Endodermal cell (in vitro differentiated cells): ENCODE results near the gene PSMA2. TPM values are rescaled to one million over a fixed set of nuclear protein-coding genes. Genes with fewer than 3 reads are reported as not detected.
A peak's percentile ranks its signal among the peaks of the same experiment; 100 is the strongest.

Source experiments
- DNase-seq: peaks from one replicate; pipeline ENCODE4 v3.0.0-alpha.2; 2017
- H3K27ac ChIP-seq: 2 replicates; pipeline ENCODE4 v1.5.1; 2013; ENCODE audit warnings: mild to moderate bottlenecking, low read depth, low read length, moderate library complexity
- H3K27me3 ChIP-seq: 2 replicates; pipeline ENCODE4 v1.6.1; 2013; ENCODE audit warnings: mild to moderate bottlenecking, low read length, moderate library complexity; ENCODE audit not compliant: insufficient read depth, control insufficient read depth, poor library complexity, severe bottlenecking
- H3K36me3 ChIP-seq: 2 replicates; pipeline ENCODE4 v1.7.0; 2013; ENCODE audit warnings: mild to moderate bottlenecking, low read length, moderate library complexity; ENCODE audit not compliant: control insufficient read depth, insufficient read depth
- H3K4me1 ChIP-seq: one replicate; pipeline ENCODE4 v1.7.0; 2013; ENCODE audit warnings: low read length; ENCODE audit not compliant: control insufficient read depth, insufficient read depth
- H3K4me3 ChIP-seq: 2 replicates; pipeline ENCODE4 v1.5.1; 2013; ENCODE audit warnings: mild to moderate bottlenecking, low read length, moderate library complexity
- H3K9ac ChIP-seq: 2 replicates; pipeline ENCODE4 v1.6.1; 2013; ENCODE audit warnings: mild to moderate bottlenecking, low read length, moderate library complexity; ENCODE audit not compliant: poor library complexity, severe bottlenecking; ENCODE audit errors: extremely low read depth
- H3K9me3 ChIP-seq: 2 replicates; pipeline ENCODE4 v1.6.1; 2013; ENCODE audit warnings: mild to moderate bottlenecking, low read length, moderate library complexity; ENCODE audit not compliant: control insufficient read depth
- H3K27ac Mint-ChIP-seq: 2 replicates; pipeline ENCODE4 v1.8.0; 2020; ENCODE audit warnings: mixed read lengths
- H3K27me3 Mint-ChIP-seq: 2 replicates; pipeline ENCODE4 v1.8.0; 2021; ENCODE audit warnings: mild to moderate bottlenecking, mixed read lengths; ENCODE audit not compliant: insufficient read depth
- H3K36me3 Mint-ChIP-seq: 2 replicates; pipeline ENCODE4 v1.8.0; 2020; ENCODE audit warnings: low read depth, mixed read lengths
- H3K4me1 Mint-ChIP-seq: 2 replicates; pipeline ENCODE4 v1.8.0; 2020; ENCODE audit warnings: mixed read lengths
- H3K4me3 Mint-ChIP-seq: 2 replicates; pipeline ENCODE4 v1.8.0; 2020; ENCODE audit warnings: mild to moderate bottlenecking, moderate library complexity, mixed read lengths
- H3K9me3 Mint-ChIP-seq: 2 replicates; pipeline ENCODE4 v1.8.0; 2020; ENCODE audit warnings: mild to moderate bottlenecking, mixed read lengths
- CTCF ChIP-seq: fragments of 200-600 bp; sonication (generic); conservative IDR thresholded peaks from 2 replicates; pipeline ENCODE4 v1.5.0; 2021; ENCODE audit warnings: antibody characterized with exemption, mild to moderate bottlenecking
- WGBS, 2 experiments: methylation state at CpG; one replicate each; pipeline versions ENCODE4 v1.1.5 to v1.1.7; 2013; ENCODE audit warnings: missing lambda C conversion rate in 2 of 2, mixed read lengths in 1 of 2; ENCODE audit not compliant: insufficient coverage in 1 of 2, insufficient read length in 1 of 2; 5-methylcytosine and 5-hydroxymethylcytosine counted together
- total RNA-seq, 2 donors: library from RNA; stranded (reverse); fragmentation: NEBNext Ultra II Directional in 1 of 2; extraction: Animal tissue kit (Norgen Biotek cat#: 25700) in 1 of 2; gene quantifications; 2 replicates in 1 of 2; 3 replicates in 1 of 2; pipeline ENCODE4 v1.2.1, GENCODE V29; 2021

The PSMA2 gene
- total RNA-seq, 2 donors from 2014 or later, result 163 to 191 TPM

- H3K4me1 Mint-ChIP-seq, result peaks cover 37% of the 10 kb centered on the region
- peaks cover 3% of the 10 kb centered on the region for H3K4me1 ChIP-seq
- WGBS, 2 experiments, result 100% methylated on average over 1 to 2 of the region's 2 CpGs
- H3K4me3 ChIP-seq, result peak overlapping the region; percentile 94
- H3K27me3 Mint-ChIP-seq, result no peaks in the 10 kb centered on the region
- peaks cover 19% of the 10 kb centered on the region for H3K36me3 ChIP-seq
- H3K9me3 Mint-ChIP-seq, result no peaks in the 10 kb centered on the region
- no peak for DNase-seq
- no peak overlapping the region for H3K27ac ChIP-seq
- H3K27me3 ChIP-seq, result no peaks in the 10 kb centered on the region
- no peak for TF ChIP-seq CTCF
- no peak overlapping the region for H3K27ac Mint-ChIP-seq
- peaks cover 23% of the 10 kb centered on the region for H3K36me3 Mint-ChIP-seq
- no peak overlapping the region for H3K9ac ChIP-seq
- no peaks in the 10 kb centered on the region for H3K9me3 ChIP-seq
- H3K4me3 Mint-ChIP-seq, result peak overlapping the region; percentile 81
Observed at GRCh38 chr7:42910306-42910705, 21.7 kb downstream of the PSMA2 start.

- Mint-ChIP-seq H3K27ac (no peak overlapping the region), H3K27me3 (no peaks in the 10 kb centered on the region), H3K36me3 (peaks cover 6% of the 10 kb centered on the region), H3K9me3 (no peaks in the 10 kb centered on the region), H3K4me3 (no peak overlapping the region), H3K4me1 (peaks cover 28% of the 10 kb centered on the region)
- H3K27me3 ChIP-seq, result no peaks in the 10 kb centered on the region
- no peak overlapping the region for H3K4me3 ChIP-seq
- peaks cover 3% of the 10 kb centered on the region for H3K4me1 ChIP-seq
- H3K9ac ChIP-seq, result no peak overlapping the region
- TF ChIP-seq CTCF, result no peak
- DNase-seq, result no peak
- H3K27ac ChIP-seq, result no peak overlapping the region
- H3K9me3 ChIP-seq, result no peaks in the 10 kb centered on the region
- peaks cover 7% of the 10 kb centered on the region for H3K36me3 ChIP-seq
Observed at GRCh38 chr7:42907316-42907715, 24.7 kb downstream of the PSMA2 start.

- TF ChIP-seq CTCF, result no peak
- H3K4me3 ChIP-seq, result no peak overlapping the region
- no peaks in the 10 kb centered on the region for H3K9me3 ChIP-seq
- H3K27me3 Mint-ChIP-seq, result no peaks in the 10 kb centered on the region
- peaks cover 3% of the 10 kb centered on the region for H3K4me1 ChIP-seq
- H3K9ac ChIP-seq, result no peak overlapping the region
- H3K27ac ChIP-seq, result no peak overlapping the region
- H3K36me3 ChIP-seq, result peaks cover 7% of the 10 kb centered on the region
- no peaks in the 10 kb centered on the region for H3K9me3 Mint-ChIP-seq
- no peak for DNase-seq
- peaks cover 6% of the 10 kb centered on the region for H3K36me3 Mint-ChIP-seq
- no peak overlapping the region for H3K27ac Mint-ChIP-seq
- H3K4me1 Mint-ChIP-seq, result peaks cover 25% of the 10 kb centered on the region
- no peaks in the 10 kb centered on the region for H3K27me3 ChIP-seq
- no peak overlapping the region for H3K4me3 Mint-ChIP-seq
- 67 to 97% methylated on average over 1 of the region's 1 CpG for WGBS, 2 experiments
Observed at GRCh38 chr7:42906181-42906580, 25.8 kb downstream of the PSMA2 start.
